Suprapubic skin (tissue), 4 donors: ENCODE measurements around the gene MTG1. TPM values are rescaled to one million over a fixed set of nuclear protein-coding genes. Genes with fewer than 3 reads are reported as not detected.

ENCODE experiments used
- DNase-seq, 2 donors: peaks; one replicate each; pipeline ENCODE4 v3.0.0-alpha.2; 2019; ENCODE audit warnings: low spot score in 2 of 2
- H3K27ac ChIP-seq: fragments of 200-600 bp; sonication (generic); one replicate; pipeline ENCODE4 v1.5.1; 2019
- H3K27me3 ChIP-seq: fragments of 200-600 bp; sonication (generic); one replicate; pipeline ENCODE4 v1.5.1; 2019
- H3K36me3 ChIP-seq: fragments of 200-600 bp; sonication (generic); one replicate; pipeline ENCODE4 v1.5.1; 2019
- H3K4me1 ChIP-seq: fragments of 200-600 bp; sonication (generic); one replicate; pipeline ENCODE4 v1.5.1; 2019
- H3K4me3 ChIP-seq: fragments of 200-600 bp; sonication (generic); one replicate; pipeline ENCODE4 v1.5.1; 2019; ENCODE audit warnings: mild to moderate bottlenecking
- H3K9me3 ChIP-seq: fragments of 200-600 bp; sonication (generic); one replicate; pipeline ENCODE4 v1.5.1; 2019
- CTCF ChIP-seq, 2 donors: fragments of 200-600 bp in 1 of 2; fragments of 450-650 bp in 1 of 2; sonication (generic) in 1 of 2; IDR thresholded peaks; one replicate each; pipeline ENCODE4 v1.5.1; 2016 to 2019; ENCODE audit warnings: antibody characterized with exemption in 2 of 2, mild to moderate bottlenecking in 1 of 2, moderate library complexity in 1 of 2
- EP300 ChIP-seq: sonication (generic); formaldehyde crosslinking; IDR thresholded peaks from one replicate; pipeline ENCODE4 v1.6.1; 2017; ENCODE audit warnings: antibody characterized with exemption
- POLR2A ChIP-seq, 2 donors: fragments of 450-650 bp; IDR thresholded peaks; one replicate each; pipeline ENCODE4 v1.6.1; 2017; ENCODE audit warnings: antibody characterized with exemption in 2 of 2, mild to moderate bottlenecking in 2 of 2, moderate library complexity in 2 of 2
- POLR2AphosphoS5 ChIP-seq, 3 donors: sonication (generic); formaldehyde crosslinking; IDR thresholded peaks; one replicate each; pipeline ENCODE4 v1.6.1; 2017; ENCODE audit warnings: antibody characterized with exemption in 3 of 3
- WGBS: methylation state at CpG from one replicate; pipeline ENCODE4 v1.1.5; 2018; 5-methylcytosine and 5-hydroxymethylcytosine counted together
- total RNA-seq, 4 donors: library from RNA; depleted of rRNA; stranded (reverse); fragments of >200 nt; gene quantifications; one replicate each; pipeline ENCODE4 v1.1.0, GENCODE V29; 2016

Gene MTG1
- total RNA-seq, 4 donors from 2014 or later = 20.5 to 79.7 (median 36.0) TPM

DNA sequence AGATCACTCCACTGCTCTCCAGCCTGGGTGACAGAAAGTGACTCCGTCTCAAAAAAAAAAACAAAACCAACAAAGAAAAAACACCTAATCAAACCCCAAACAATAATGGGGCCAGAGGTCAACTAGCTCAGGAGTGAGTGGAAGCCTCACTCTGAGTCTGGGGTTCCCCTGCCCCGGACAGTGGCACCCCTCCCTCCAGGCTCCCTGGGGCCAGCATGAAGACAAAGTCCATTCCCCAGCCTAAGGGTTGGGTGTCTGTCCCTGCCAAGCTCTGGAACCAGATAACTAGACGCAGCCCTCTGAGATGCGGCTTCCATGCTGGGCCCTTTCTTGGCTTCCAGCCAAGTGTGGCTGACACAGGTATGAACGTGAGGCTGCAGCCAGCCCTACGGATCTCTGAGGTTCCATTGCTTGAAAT is 34.4 kb upstream of the MTG1 start:
- DNase-seq = no peak

DNA sequence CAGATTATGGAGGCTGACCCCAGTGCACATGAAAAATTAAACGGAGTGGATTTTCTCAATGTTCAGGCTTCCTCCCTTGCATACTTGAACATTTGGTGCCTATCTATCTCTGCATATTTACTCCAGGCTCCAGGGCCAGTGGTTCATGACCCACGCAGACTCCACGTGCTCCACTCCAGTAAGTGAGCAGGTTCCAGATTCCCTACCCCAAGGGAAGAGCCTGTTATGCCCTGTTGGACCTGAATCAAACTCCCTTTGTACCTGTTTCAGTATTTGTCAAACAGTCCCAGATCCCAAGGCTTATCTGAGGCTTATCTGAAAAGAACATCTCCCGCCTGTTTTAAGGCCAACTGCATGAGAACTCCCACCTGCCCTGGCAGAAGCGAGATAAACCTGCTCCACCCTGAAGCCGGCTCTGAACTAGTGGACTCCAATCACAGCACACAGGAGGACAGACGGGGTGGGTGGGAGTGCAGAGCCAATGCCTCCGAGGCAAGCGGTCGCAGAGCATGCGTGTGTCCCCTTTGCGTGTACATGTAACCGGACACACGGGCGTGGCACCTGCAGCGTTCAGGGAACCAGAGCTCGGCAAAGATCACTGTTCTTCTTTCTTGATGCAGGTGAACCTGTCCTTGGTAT is 33.9 kb upstream of the MTG1 start:
- no peak for DNase-seq
- Histone ChIP-seq H3K9me3 (no peaks in the 10 kb centered on the region), H3K36me3 (peaks cover 27% of the 10 kb centered on the region), H3K27ac (no peak overlapping the region), H3K4me3 (no peak overlapping the region), H3K27me3 (no peaks in the 10 kb centered on the region), H3K4me1 (peaks cover 37% of the 10 kb centered on the region)
- TF ChIP-seq EP300 (no peak), POLR2A (IDR thresholded peaks at IDR 0.05) (no peak), CTCF (IDR thresholded peaks at IDR 0.05) (no peak), POLR2AphosphoS5 (IDR thresholded peaks at IDR 0.05) (no peak)
- WGBS = 66% methylated on average over 17 of the region's 17 CpGs

More for the DNA sequence above, 34.4 kb upstream of the MTG1 start:
- Histone ChIP-seq H3K4me1 (peaks cover 32% of the 10 kb centered on the region), H3K27me3 (no peaks in the 10 kb centered on the region), H3K4me3 (no peak overlapping the region), H3K9me3 (no peaks in the 10 kb centered on the region), H3K36me3 (peaks cover 22% of the 10 kb centered on the region), H3K27ac (no peak overlapping the region)
- TF ChIP-seq POLR2A (IDR thresholded peaks at IDR 0.05) (no peak), POLR2AphosphoS5 (IDR thresholded peaks at IDR 0.05) (no peak), EP300 (no peak), CTCF (IDR thresholded peaks at IDR 0.05) (no peak)
- 30% methylated on average over 6 of the region's 6 CpGs for WGBS

- WGBS = 91% methylated on average over 5 of the region's 5 CpGs
- H3K27ac ChIP-seq = no peak overlapping the region
- no peaks in the 10 kb centered on the region for H3K9me3 ChIP-seq
- H3K36me3 ChIP-seq = peaks cover 38% of the 10 kb centered on the region
- peaks cover 36% of the 10 kb centered on the region for H3K4me1 ChIP-seq
- TF ChIP-seq EP300 (no peak), CTCF (IDR thresholded peaks at IDR 0.05) (no peak), POLR2A (IDR thresholded peaks at IDR 0.05) (no peak), POLR2AphosphoS5 (IDR thresholded peaks at IDR 0.05) (no peak)
- no peaks in the 10 kb centered on the region for H3K27me3 ChIP-seq
- H3K4me3 ChIP-seq = no peak overlapping the region
- no peak for DNase-seq
These were observed 32.7 kb upstream of the MTG1 start for GRCh38 chr10:133361227-133361626.

- TF ChIP-seq EP300 (no peak), POLR2AphosphoS5 (IDR thresholded peaks at IDR 0.05) (no peak), CTCF (IDR thresholded peaks at IDR 0.05) (no peak), POLR2A (IDR thresholded peaks at IDR 0.05) (no peak)
- Histone ChIP-seq H3K9me3 (no peaks in the 10 kb centered on the region), H3K36me3 (peaks cover 45% of the 10 kb centered on the region), H3K27me3 (no peaks in the 10 kb centered on the region), H3K27ac (no peak overlapping the region), H3K4me3 (no peak overlapping the region), H3K4me1 (peaks cover 29% of the 10 kb centered on the region)
- DNase-seq = peak in 1 of 2 donors; percentile 48
- 82% methylated on average over 18 of the region's 18 CpGs for WGBS
These were observed 32.0 kb upstream of the MTG1 start for GRCh38 chr10:133361773-133362441.

DNA sequence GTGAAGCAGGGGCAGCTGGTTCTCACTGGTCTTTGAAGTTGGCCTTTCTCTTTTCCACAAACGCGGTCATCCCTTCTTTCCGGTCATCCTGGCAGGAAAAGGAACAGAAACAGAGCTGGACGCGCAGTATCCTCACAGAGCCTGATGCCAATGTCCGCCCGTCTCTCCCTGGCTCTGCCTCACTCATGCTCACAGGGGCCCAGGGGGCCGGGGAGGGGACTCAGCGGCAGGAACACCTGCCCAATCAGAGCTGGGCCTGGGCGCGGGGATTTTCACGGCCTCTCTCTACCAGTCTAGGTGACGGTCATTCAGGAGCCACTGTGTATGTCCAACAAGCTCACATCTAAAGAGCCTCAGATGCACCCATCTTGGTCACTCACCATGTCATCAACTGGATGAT is 31.1 kb upstream of the MTG1 start:
- Histone ChIP-seq H3K9me3 (no peaks in the 10 kb centered on the region), H3K36me3 (peaks cover 48% of the 10 kb centered on the region), H3K4me1 (peaks cover 20% of the 10 kb centered on the region), H3K4me3 (no peak overlapping the region), H3K27ac (no peak overlapping the region), H3K27me3 (no peaks in the 10 kb centered on the region)
- TF ChIP-seq EP300 (no peak), POLR2A (IDR thresholded peaks at IDR 0.05) (no peak), CTCF (IDR thresholded peaks at IDR 0.05) (no peak), POLR2AphosphoS5 (IDR thresholded peaks at IDR 0.05) (no peak)
- peak in 1 of 2 donors; percentile 52 for DNase-seq
- 97% methylated on average over 10 of the region's 13 CpGs for WGBS
